ENCODE results near the gene TP53TG5. TPM values are rescaled to one million over a fixed set of nuclear protein-coding genes. Genes with fewer than 3 reads are reported as not detected.

The TP53TG5 gene
- total RNA-seq, 2 experiments from 2014 or later, result not detected

DNA sequence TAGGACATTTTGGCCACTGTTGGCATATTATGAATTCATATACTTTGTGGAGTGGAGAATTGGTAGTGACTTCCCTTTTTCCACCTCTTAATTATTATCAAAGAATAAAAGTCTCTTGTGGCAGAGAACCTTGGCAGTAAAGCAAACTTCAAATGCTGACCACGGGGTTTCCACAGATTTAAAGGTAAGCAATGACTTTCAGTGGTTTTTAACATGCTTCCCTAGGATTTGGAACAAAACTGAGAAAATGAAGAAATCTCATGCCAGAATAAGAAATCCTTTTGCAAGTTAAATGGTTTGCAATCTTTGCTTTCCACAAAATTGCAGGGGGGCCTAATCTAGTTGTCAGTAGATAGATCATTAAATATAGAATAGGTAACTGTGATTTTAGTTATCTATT is 27.9 kb downstream of the TP53TG5 start:
- Histone ChIP-seq H3K27ac (ENCODE audit: low read depth, low read length, poor library complexity, severe bottlenecking) (no peak overlapping the region), H3K9me3 (ENCODE audit: low read length) (no peaks in the 10 kb centered on the region), H2AFZ (ENCODE audit: low read length) (no peak overlapping the region), H3K4me2 (ENCODE audit: low read length) (no peak overlapping the region), H3K9me2 (ENCODE audit: insufficient read depth, low read length) (no peaks in the 10 kb centered on the region), H3K36me3 (ENCODE audit: insufficient read depth, low read length) (no peaks in the 10 kb centered on the region), H4K20me1 (ENCODE audit: insufficient read depth, low read length) (no peaks in the 10 kb centered on the region), H3K79me2 (ENCODE audit: insufficient read depth, low read depth, low read length) (no peaks in the 10 kb centered on the region), H3K4me3 (ENCODE audit: low read depth, low read length, poor library complexity, severe bottlenecking) (no peak overlapping the region), H3K4me1 (ENCODE audit: insufficient read depth, low read length, poor library complexity, severe bottlenecking) (peaks cover 4% of the 10 kb centered on the region)
- TF ChIP-seq, protein P1, sequence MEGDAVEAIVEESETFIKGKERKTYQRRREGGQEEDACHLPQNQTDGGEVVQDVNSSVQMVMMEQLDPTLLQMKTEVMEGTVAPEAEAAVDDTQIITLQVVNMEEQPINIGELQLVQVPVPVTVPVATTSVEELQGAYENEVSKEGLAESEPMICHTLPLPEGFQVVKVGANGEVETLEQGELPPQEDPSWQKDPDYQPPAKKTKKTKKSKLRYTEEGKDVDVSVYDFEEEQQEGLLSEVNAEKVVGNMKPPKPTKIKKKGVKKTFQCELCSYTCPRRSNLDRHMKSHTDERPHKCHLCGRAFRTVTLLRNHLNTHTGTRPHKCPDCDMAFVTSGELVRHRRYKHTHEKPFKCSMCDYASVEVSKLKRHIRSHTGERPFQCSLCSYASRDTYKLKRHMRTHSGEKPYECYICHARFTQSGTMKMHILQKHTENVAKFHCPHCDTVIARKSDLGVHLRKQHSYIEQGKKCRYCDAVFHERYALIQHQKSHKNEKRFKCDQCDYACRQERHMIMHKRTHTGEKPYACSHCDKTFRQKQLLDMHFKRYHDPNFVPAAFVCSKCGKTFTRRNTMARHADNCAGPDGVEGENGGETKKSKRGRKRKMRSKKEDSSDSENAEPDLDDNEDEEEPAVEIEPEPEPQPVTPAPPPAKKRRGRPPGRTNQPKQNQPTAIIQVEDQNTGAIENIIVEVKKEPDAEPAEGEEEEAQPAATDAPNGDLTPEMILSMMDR (conservative IDR thresholded peaks at IDR 0.05; ENCODE audit: low read length), result no peak
- TF ChIP-seq EZH2phosphoT487 (IDR thresholded peaks at IDR 0.05; ENCODE audit: borderline replicate concordance, low read depth, low read length), result no peak
- ChIA-PET CTCF (ENCODE audit: unreplicated experiment) (no interaction called here), POLR2A (no interaction called here)
- no peak for DNase-seq (ENCODE audit: low spot score)
- intact Hi-C loops (cut with micrococcal nuclease; ENCODE audit: unreplicated experiment), result no loop called here
- no TSS peak for BruUV-seq (replicated peaks)

DNA sequence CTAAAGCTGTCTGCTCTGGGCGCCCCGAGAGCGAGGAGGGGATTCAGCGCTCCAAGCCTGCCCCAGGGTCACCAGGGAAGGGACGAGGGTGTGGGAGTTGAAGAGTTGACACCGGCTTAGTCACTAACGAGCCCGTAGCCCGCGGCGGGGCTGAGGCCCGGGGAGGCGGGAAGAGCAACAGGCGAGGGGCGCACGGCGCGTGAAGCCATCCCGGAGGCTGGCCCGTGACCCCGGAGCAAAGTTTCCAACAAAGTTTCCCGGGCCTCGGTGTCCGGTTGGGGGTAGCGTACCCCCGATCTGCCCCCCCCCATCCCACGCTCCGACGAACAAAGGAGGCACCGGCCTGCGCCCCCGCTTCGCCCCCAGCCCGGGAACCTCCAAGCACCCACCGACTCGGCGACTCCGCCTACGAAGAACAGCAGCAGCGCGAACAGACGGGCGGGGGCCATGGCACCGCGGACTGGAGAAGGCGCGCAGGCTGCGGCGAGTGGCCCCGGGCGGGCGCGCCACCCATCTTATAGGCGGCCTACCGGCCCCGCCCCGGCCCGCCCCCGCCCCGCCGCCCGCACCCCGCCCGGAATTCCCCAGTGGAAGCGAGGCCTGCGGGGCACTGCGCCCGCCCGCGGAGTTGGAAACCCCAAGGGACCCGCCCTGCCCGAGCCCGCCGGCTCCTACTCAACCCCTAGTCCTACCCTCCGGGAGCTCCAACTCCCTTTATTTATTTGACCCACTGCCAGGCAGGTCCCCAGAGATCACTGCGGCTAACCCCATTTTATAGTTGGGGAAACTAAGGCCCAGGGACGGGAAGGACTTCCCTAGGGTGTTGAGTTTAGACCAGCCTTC is 30.0 kb downstream of the TP53TG5 start, which contains the start of gene SDC4:
SDC4 (minus strand) TSS at position 489 of the 843 bp plus-strand sequence; CDS start at position 449, 40 bp downstream.
- no peaks in the 10 kb centered on the region for H3K9me2 ChIP-seq (ENCODE audit: insufficient read depth, low read length)
- H3K4me3 ChIP-seq (ENCODE audit: low read depth, low read length, poor library complexity, severe bottlenecking), result no peak within 1 kb of the TSS
- H3K4me1 ChIP-seq (ENCODE audit: insufficient read depth, low read length, poor library complexity, severe bottlenecking), result peaks cover 11% of the 10 kb centered on the region
- intact Hi-C loops (cut with micrococcal nuclease; ENCODE audit: unreplicated experiment), result no loop called here
- no peak for DNase-seq (ENCODE audit: low spot score)
- BruUV-seq (replicated peaks), result no TSS peak
- ChIA-PET CTCF (ENCODE audit: unreplicated experiment) (no interaction called here), POLR2A (no interaction called here)
- TF ChIP-seq, protein P1 (conservative IDR thresholded peaks at IDR 0.05; ENCODE audit: low read length), result no peak
- no peak for TF ChIP-seq EZH2phosphoT487 (IDR thresholded peaks at IDR 0.05; ENCODE audit: borderline replicate concordance, low read depth, low read length)
- no peak within 1 kb of the TSS for H3K4me2 ChIP-seq (ENCODE audit: low read length)
- no peaks in the 10 kb centered on the region for H4K20me1 ChIP-seq (ENCODE audit: insufficient read depth, low read length)
- H3K9me3 ChIP-seq (ENCODE audit: low read length), result no peaks in the 10 kb centered on the region
- H3K36me3 ChIP-seq (ENCODE audit: insufficient read depth, low read length), result no peaks in the 10 kb centered on the region
- H2AFZ ChIP-seq (ENCODE audit: low read length), result no peak within 1 kb of the TSS
- H3K27ac ChIP-seq (ENCODE audit: low read depth, low read length, poor library complexity, severe bottlenecking), result no peak within 1 kb of the TSS
- no peaks in the 10 kb centered on the region for H3K79me2 ChIP-seq (ENCODE audit: insufficient read depth, low read depth, low read length)

- Histone ChIP-seq H4K20me1 (ENCODE audit: insufficient read depth, low read length) (no peaks in the 10 kb centered on the region), H3K9me2 (ENCODE audit: insufficient read depth, low read length) (no peaks in the 10 kb centered on the region), H3K4me1 (ENCODE audit: insufficient read depth, low read length, poor library complexity, severe bottlenecking) (peaks cover 11% of the 10 kb centered on the region), H3K27ac (ENCODE audit: low read depth, low read length, poor library complexity, severe bottlenecking) (no peak overlapping the region), H2AFZ (ENCODE audit: low read length) (no peak overlapping the region), H3K4me3 (ENCODE audit: low read depth, low read length, poor library complexity, severe bottlenecking) (no peak overlapping the region), H3K79me2 (ENCODE audit: insufficient read depth, low read depth, low read length) (no peaks in the 10 kb centered on the region), H3K9me3 (ENCODE audit: low read length) (no peaks in the 10 kb centered on the region), H3K4me2 (ENCODE audit: low read length) (no peak overlapping the region), H3K36me3 (ENCODE audit: insufficient read depth, low read length) (no peaks in the 10 kb centered on the region)
- no peak for DNase-seq (ENCODE audit: low spot score)
- TF ChIP-seq, protein P1 (conservative IDR thresholded peaks at IDR 0.05; ENCODE audit: low read length), result no peak
- TF ChIP-seq EZH2phosphoT487 (IDR thresholded peaks at IDR 0.05; ENCODE audit: borderline replicate concordance, low read depth, low read length), result no peak
- CTCF ChIA-PET (ENCODE audit: unreplicated experiment), result no interaction called here
- BruUV-seq (replicated peaks), result no TSS peak
- POLR2A ChIA-PET, result interaction anchor here (0.6 kb wide), 1 partner anchor 45 kb away, joined by 7 read pairs; no protein-coding TSS in a partner anchor
- intact Hi-C loops (cut with micrococcal nuclease; ENCODE audit: unreplicated experiment), result no loop called here
These were observed 30.7 kb downstream of the TP53TG5 start for GRCh38 chr20:45347297-45347935.
